Measurements from ENCODE around the gene ATP6V1G3.

Gene ATP6V1G3

DNA sequence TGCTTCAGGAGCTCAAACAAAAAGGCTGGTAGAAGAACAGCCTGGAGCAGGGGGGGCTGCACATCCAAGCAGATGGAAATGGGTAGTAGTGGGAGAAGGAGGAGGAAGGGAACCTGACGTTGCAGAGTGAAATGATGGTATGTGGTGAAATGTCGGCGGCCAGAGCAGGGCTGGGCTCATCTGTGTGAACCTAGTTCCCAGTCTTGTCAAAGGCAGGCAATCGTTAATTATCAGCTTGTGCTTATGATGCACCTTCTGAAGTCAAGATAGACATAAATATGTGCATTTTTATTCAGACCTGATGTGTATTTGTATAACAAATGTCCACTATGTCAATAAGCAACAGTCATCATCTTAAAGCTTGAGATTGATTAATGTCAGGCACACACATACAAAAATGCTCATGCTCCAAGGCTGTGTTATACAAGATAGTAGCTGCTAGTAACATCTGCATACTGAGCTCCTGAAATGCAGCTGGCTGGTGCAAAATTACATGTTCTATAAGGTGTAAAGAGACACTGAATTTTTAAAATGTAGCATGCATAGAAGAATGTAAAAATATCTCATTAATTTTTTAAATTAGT lies 10.6 kb upstream of the ATP6V1G3 start:
- H2BK120ac ChIP-seq (ENCODE audit: low read depth, low read length): no peak overlapping the region
- 79% methylated on average over 1 of the region's 4 CpGs for WGBS

GRCh38 chr1:198549866-198550265 lies 9.4 kb upstream of the ATP6V1G3 start:
- Histone ChIP-seq H2AFZ (ENCODE audit: low read depth, low read length) (no peak overlapping the region), H3K9me3 (ENCODE audit: control insufficient read depth, low read length) (no peaks in the 10 kb centered on the region), H3K14ac (ENCODE audit: low read length in 2 of 2) (no peak overlapping the region), H3K9ac (ENCODE audit: low read length) (no peak overlapping the region), H3K18ac (ENCODE audit: low read depth in 1 of 2, low read length in 2 of 2) (no peak overlapping the region), H3K23ac (ENCODE audit: low read length in 2 of 2) (no peak overlapping the region), H3K4ac (ENCODE audit: low read depth in 1 of 2, low read length in 2 of 2) (no peak overlapping the region), H3K79me1 (replicated peaks; ENCODE audit: low read length, poor library complexity, severe bottlenecking) (no peaks in the 10 kb centered on the region), H3K27me3 (ENCODE audit: control insufficient read depth in 1 of 2, insufficient read depth in 1 of 2, low read length in 2 of 2) (no peaks in the 10 kb centered on the region), H2AK5ac (ENCODE audit: low read length, severe bottlenecking) (no peak overlapping the region), H2BK5ac (ENCODE audit: low read depth, low read length, poor library complexity, severe bottlenecking) (no peak overlapping the region), H3K4me1 (ENCODE audit: control insufficient read depth, insufficient read depth, low read depth, low read length) (no peaks in the 10 kb centered on the region), H3K36me3 (ENCODE audit: control insufficient read depth in 1 of 2, insufficient read depth in 2 of 2, low read depth in 1 of 2, low read length in 2 of 2) (no peaks in the 10 kb centered on the region), H3K27ac (ENCODE audit: low read length, poor library complexity, severe bottlenecking) (no peak overlapping the region), H2BK12ac (ENCODE audit: low read length in 2 of 2) (no peak overlapping the region), H2BK15ac (ENCODE audit: low read depth, poor library complexity, severe bottlenecking) (no peak overlapping the region), H4K91ac (ENCODE audit: low read length) (no peak overlapping the region), H3K4me2 (ENCODE audit: low read length, poor library complexity, severe bottlenecking) (no peak overlapping the region), H3K4me3 (ENCODE audit: insufficient read depth in 1 of 2, low read depth in 1 of 2, low read length in 2 of 2) (no peak overlapping the region), H2BK120ac (ENCODE audit: low read depth, low read length) (no peak overlapping the region), H4K8ac (ENCODE audit: low read length) (no peak overlapping the region)
- DNase-seq: no peak

More for the DNA sequence above, 10.6 kb upstream of the ATP6V1G3 start:
- H4K91ac ChIP-seq (ENCODE audit: low read length): no peak overlapping the region
- no peak overlapping the region for H4K8ac ChIP-seq (ENCODE audit: low read length)
- no peak overlapping the region for H2AK5ac ChIP-seq (ENCODE audit: low read length, severe bottlenecking)
- H3K4me1 ChIP-seq (ENCODE audit: control insufficient read depth, insufficient read depth, low read depth, low read length): no peaks in the 10 kb centered on the region
- no peaks in the 10 kb centered on the region for H3K36me3 ChIP-seq (ENCODE audit: control insufficient read depth in 1 of 2, insufficient read depth in 2 of 2, low read depth in 1 of 2, low read length in 2 of 2)
- no peaks in the 10 kb centered on the region for H3K27me3 ChIP-seq (ENCODE audit: control insufficient read depth in 1 of 2, insufficient read depth in 1 of 2, low read length in 2 of 2)
- H3K9ac ChIP-seq (ENCODE audit: low read length): no peak overlapping the region
- no peak overlapping the region for H2BK15ac ChIP-seq (ENCODE audit: low read depth, poor library complexity, severe bottlenecking)
- H3K4me3 ChIP-seq (ENCODE audit: insufficient read depth in 1 of 2, low read depth in 1 of 2, low read length in 2 of 2): no peak overlapping the region
- H3K79me1 ChIP-seq (replicated peaks; ENCODE audit: low read length, poor library complexity, severe bottlenecking): no peaks in the 10 kb centered on the region
- H3K4me2 ChIP-seq (ENCODE audit: low read length, poor library complexity, severe bottlenecking): no peak overlapping the region
- no peak overlapping the region for H3K4ac ChIP-seq (ENCODE audit: low read depth in 1 of 2, low read length in 2 of 2)
- no peak overlapping the region for H2BK5ac ChIP-seq (ENCODE audit: low read depth, low read length, poor library complexity, severe bottlenecking)
- H3K23ac ChIP-seq (ENCODE audit: low read length in 2 of 2): no peak overlapping the region
- DNase-seq: no peak
- no peaks in the 10 kb centered on the region for H3K9me3 ChIP-seq (ENCODE audit: control insufficient read depth, low read length)
- H2BK12ac ChIP-seq (ENCODE audit: low read length in 2 of 2): no peak overlapping the region
- no peak overlapping the region for H3K18ac ChIP-seq (ENCODE audit: low read depth in 1 of 2, low read length in 2 of 2)
- no peak overlapping the region for H3K14ac ChIP-seq (ENCODE audit: low read length in 2 of 2)
- H2AFZ ChIP-seq (ENCODE audit: low read depth, low read length): no peak overlapping the region
- no peak overlapping the region for H3K27ac ChIP-seq (ENCODE audit: low read length, poor library complexity, severe bottlenecking)

- H3K9me3 ChIP-seq (ENCODE audit: control insufficient read depth, low read length): no peaks in the 10 kb centered on the region
- no peak overlapping the region for H3K23ac ChIP-seq (ENCODE audit: low read length in 2 of 2)
- H3K4me1 ChIP-seq (ENCODE audit: control insufficient read depth, insufficient read depth, low read depth, low read length): no peaks in the 10 kb centered on the region
- no peak overlapping the region for H3K18ac ChIP-seq (ENCODE audit: low read depth in 1 of 2, low read length in 2 of 2)
- no peak overlapping the region for H4K91ac ChIP-seq (ENCODE audit: low read length)
- no peak for DNase-seq
- H2AK5ac ChIP-seq (ENCODE audit: low read length, severe bottlenecking): no peak overlapping the region
- H3K4ac ChIP-seq (ENCODE audit: low read depth in 1 of 2, low read length in 2 of 2): no peak overlapping the region
- H3K4me3 ChIP-seq (ENCODE audit: insufficient read depth in 1 of 2, low read depth in 1 of 2, low read length in 2 of 2): no peak overlapping the region
- no peak overlapping the region for H4K8ac ChIP-seq (ENCODE audit: low read length)
- no peak overlapping the region for H3K14ac ChIP-seq (ENCODE audit: low read length in 2 of 2)
- H3K79me1 ChIP-seq (replicated peaks; ENCODE audit: low read length, poor library complexity, severe bottlenecking): no peaks in the 10 kb centered on the region
- H3K9ac ChIP-seq (ENCODE audit: low read length): no peak overlapping the region
- H2BK12ac ChIP-seq (ENCODE audit: low read length in 2 of 2): no peak overlapping the region
- H2AFZ ChIP-seq (ENCODE audit: low read depth, low read length): no peak overlapping the region
- H2BK120ac ChIP-seq (ENCODE audit: low read depth, low read length): no peak overlapping the region
- no peak overlapping the region for H2BK15ac ChIP-seq (ENCODE audit: low read depth, poor library complexity, severe bottlenecking)
- H3K27me3 ChIP-seq (ENCODE audit: control insufficient read depth in 1 of 2, insufficient read depth in 1 of 2, low read length in 2 of 2): no peaks in the 10 kb centered on the region
- H3K4me2 ChIP-seq (ENCODE audit: low read length, poor library complexity, severe bottlenecking): no peak overlapping the region
- no peaks in the 10 kb centered on the region for H3K36me3 ChIP-seq (ENCODE audit: control insufficient read depth in 1 of 2, insufficient read depth in 2 of 2, low read depth in 1 of 2, low read length in 2 of 2)
- H3K27ac ChIP-seq (ENCODE audit: low read length, poor library complexity, severe bottlenecking): no peak overlapping the region
- H2BK5ac ChIP-seq (ENCODE audit: low read depth, low read length, poor library complexity, severe bottlenecking): no peak overlapping the region
These were observed 8.4 kb upstream of the ATP6V1G3 start for GRCh38 chr1:198548890-198549289.

- H2BK5ac ChIP-seq (ENCODE audit: low read depth, low read length, poor library complexity, severe bottlenecking): no peak overlapping the region
- no peaks in the 10 kb centered on the region for H3K9me3 ChIP-seq (ENCODE audit: control insufficient read depth, low read length)
- no peaks in the 10 kb centered on the region for H3K27me3 ChIP-seq (ENCODE audit: control insufficient read depth in 1 of 2, insufficient read depth in 1 of 2, low read length in 2 of 2)
- no peak overlapping the region for H4K91ac ChIP-seq (ENCODE audit: low read length)
- H3K4me2 ChIP-seq (ENCODE audit: low read length, poor library complexity, severe bottlenecking): no peak overlapping the region
- no peak overlapping the region for H2BK15ac ChIP-seq (ENCODE audit: low read depth, poor library complexity, severe bottlenecking)
- H2BK120ac ChIP-seq (ENCODE audit: low read depth, low read length): no peak overlapping the region
- H2AFZ ChIP-seq (ENCODE audit: low read depth, low read length): no peak overlapping the region
- no peak overlapping the region for H3K18ac ChIP-seq (ENCODE audit: low read depth in 1 of 2, low read length in 2 of 2)
- WGBS: 93% methylated on average over 4 of the region's 6 CpGs
- H4K8ac ChIP-seq (ENCODE audit: low read length): no peak overlapping the region
- no peak overlapping the region for H3K4me3 ChIP-seq (ENCODE audit: insufficient read depth in 1 of 2, low read depth in 1 of 2, low read length in 2 of 2)
- H3K36me3 ChIP-seq (ENCODE audit: control insufficient read depth in 1 of 2, insufficient read depth in 2 of 2, low read depth in 1 of 2, low read length in 2 of 2): no peaks in the 10 kb centered on the region
- no peak overlapping the region for H3K23ac ChIP-seq (ENCODE audit: low read length in 2 of 2)
- no peak overlapping the region for H3K9ac ChIP-seq (ENCODE audit: low read length)
- H3K14ac ChIP-seq (ENCODE audit: low read length in 2 of 2): no peak overlapping the region
- H3K79me1 ChIP-seq (replicated peaks; ENCODE audit: low read length, poor library complexity, severe bottlenecking): no peaks in the 10 kb centered on the region
- DNase-seq: no peak
- no peak overlapping the region for H3K4ac ChIP-seq (ENCODE audit: low read depth in 1 of 2, low read length in 2 of 2)
- H2AK5ac ChIP-seq (ENCODE audit: low read length, severe bottlenecking): no peak overlapping the region
- no peak overlapping the region for H3K27ac ChIP-seq (ENCODE audit: low read length, poor library complexity, severe bottlenecking)
- no peaks in the 10 kb centered on the region for H3K4me1 ChIP-seq (ENCODE audit: control insufficient read depth, insufficient read depth, low read depth, low read length)
- H2BK12ac ChIP-seq (ENCODE audit: low read length in 2 of 2): no peak overlapping the region
These were observed 4.7 kb upstream of the ATP6V1G3 start for GRCh38 chr1:198545156-198545555.

All from mesenchymal stem cell (in vitro differentiated cells and primary cell).